Activated CD8-positive, alpha-beta memory T cell treated with anti-CD3 and anti-CD28 coated beads, Interleukin-2, amount 50 U/mL, for 4 hours (primary cell): ENCODE results near the gene CDH13.

Experiments
- DNase-seq: peaks from one replicate; pipeline ENCODE4 v3.0.0-alpha.2; 2020

CDH13 gene

GRCh38 chr16:83472776-83473501 lies 846.2 kb downstream of the CDH13 start:
- no peak for DNase-seq

GRCh38 chr16:83473926-83474650 lies 847.3 kb downstream of the CDH13 start:
- no peak for DNase-seq

- no peak for DNase-seq
Observed at GRCh38 chr16:83475108-83475507, 848.3 kb downstream of the CDH13 start.

- DNase-seq = no peak
Observed at GRCh38 chr16:83481589-83481988, 854.8 kb downstream of the CDH13 start.

- no peak for DNase-seq
Observed at GRCh38 chr16:83482545-83483162, 855.9 kb downstream of the CDH13 start.

GRCh38 chr16:83490073-83490472 lies 863.3 kb downstream of the CDH13 start:
- DNase-seq = no peak

GRCh38 chr16:83494459-83494858 lies 867.7 kb downstream of the CDH13 start:
- no peak for DNase-seq

GRCh38 chr16:83501481-83501880 lies 874.7 kb downstream of the CDH13 start:
- no peak for DNase-seq

- DNase-seq = no peak
Observed at GRCh38 chr16:83508295-83508694, 881.5 kb downstream of the CDH13 start.

GRCh38 chr16:83509316-83509715 lies 882.5 kb downstream of the CDH13 start:
- DNase-seq = no peak

GRCh38 chr16:83510906-83511305 lies 884.1 kb downstream of the CDH13 start:
- DNase-seq = no peak

GRCh38 chr16:83513008-83513755 lies 886.4 kb downstream of the CDH13 start:
- DNase-seq = no peak

- DNase-seq = no peak
Observed at GRCh38 chr16:83515395-83515794, 888.6 kb downstream of the CDH13 start.

- DNase-seq = no peak
Observed at GRCh38 chr16:83516931-83517330, 890.2 kb downstream of the CDH13 start.

GRCh38 chr16:83517398-83517797 lies 890.6 kb downstream of the CDH13 start:
- DNase-seq = no peak

GRCh38 chr16:83520596-83520995 lies 893.8 kb downstream of the CDH13 start:
- no peak for DNase-seq

- no peak for DNase-seq
Observed at GRCh38 chr16:83530293-83530692, 903.5 kb downstream of the CDH13 start.

- DNase-seq = no peak
Observed at GRCh38 chr16:83532634-83533033, 905.9 kb downstream of the CDH13 start.

GRCh38 chr16:83533193-83533592 lies 906.4 kb downstream of the CDH13 start:
- no peak for DNase-seq

- no peak for DNase-seq
Observed at GRCh38 chr16:83538707-83539106, 911.9 kb downstream of the CDH13 start.

GRCh38 chr16:83539736-83540490 lies 913.1 kb downstream of the CDH13 start:
- DNase-seq = no peak

- DNase-seq = no peak
Observed at GRCh38 chr16:83541231-83541630, 914.5 kb downstream of the CDH13 start.

- DNase-seq = no peak
Observed at GRCh38 chr16:83542491-83542890, 915.7 kb downstream of the CDH13 start.
